Fibroblast of mammary gland (primary cell): ENCODE results near the gene SLC35E1.

Source experiments
- DNase-seq: peaks from one replicate; pipeline ENCODE4 v3.0.0-alpha.2; 2010; ENCODE audit warnings: low read depth
- H3K4me3 ChIP-seq: 2 replicates; pipeline ENCODE4 v1.5.1; 2011; ENCODE audit warnings: low read depth, mild to moderate bottlenecking, low read length, moderate library complexity; ENCODE audit not compliant: control insufficient read depth
- TF ChIP-seq, protein P1 (sequence below): conservative IDR thresholded peaks from 2 replicates; pipeline ENCODE4 v1.5.1; 2011; ENCODE audit warnings: low read depth, low read length, inconsistent platforms; ENCODE audit not compliant: control insufficient read depth, insufficient read depth

The SLC35E1 gene

DNA sequence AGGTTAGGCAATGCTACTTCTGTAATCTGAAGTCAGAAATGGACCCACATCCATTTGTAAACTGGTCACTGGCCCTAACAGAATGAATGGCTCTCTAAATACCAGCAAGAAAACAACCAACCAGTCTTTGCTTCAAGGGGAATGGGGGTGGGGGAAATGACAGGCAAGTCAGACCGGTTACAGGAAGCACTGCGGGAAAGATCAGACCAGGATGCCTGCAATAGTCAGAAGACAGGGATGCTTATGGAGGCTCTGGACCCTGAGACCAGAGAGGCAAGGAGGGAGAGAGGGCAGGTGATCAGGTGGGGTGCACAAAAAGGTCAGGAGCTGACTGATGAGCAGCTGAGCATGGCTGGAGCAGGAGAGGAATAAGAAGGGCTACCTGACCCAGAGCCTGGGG lies 42.7 kb upstream of the SLC35E1 start:
- no peak overlapping the region for H3K4me3 ChIP-seq
- DNase-seq = no peak

DNA sequence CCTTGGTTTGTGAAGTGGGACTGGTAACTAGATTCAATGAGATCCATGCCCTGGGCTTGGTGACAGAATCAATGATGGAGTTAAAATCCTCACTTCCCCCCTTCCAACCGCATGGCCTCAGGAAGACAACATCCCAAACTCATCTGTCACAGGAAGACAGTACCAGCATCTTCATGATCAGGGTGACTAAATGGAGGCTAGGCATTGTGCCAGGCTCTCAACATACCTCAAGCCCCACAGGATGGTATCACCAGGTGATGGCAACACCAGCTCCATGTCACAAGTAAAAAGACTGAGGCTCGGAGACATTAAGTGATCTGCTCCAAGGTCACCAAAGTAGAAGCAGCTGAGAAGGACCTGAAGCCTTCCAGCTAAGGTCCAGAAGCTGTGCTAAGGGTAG lies 41.6 kb upstream of the SLC35E1 start:
- no peak for DNase-seq
- no peak overlapping the region for H3K4me3 ChIP-seq
- TF ChIP-seq, protein P1, sequence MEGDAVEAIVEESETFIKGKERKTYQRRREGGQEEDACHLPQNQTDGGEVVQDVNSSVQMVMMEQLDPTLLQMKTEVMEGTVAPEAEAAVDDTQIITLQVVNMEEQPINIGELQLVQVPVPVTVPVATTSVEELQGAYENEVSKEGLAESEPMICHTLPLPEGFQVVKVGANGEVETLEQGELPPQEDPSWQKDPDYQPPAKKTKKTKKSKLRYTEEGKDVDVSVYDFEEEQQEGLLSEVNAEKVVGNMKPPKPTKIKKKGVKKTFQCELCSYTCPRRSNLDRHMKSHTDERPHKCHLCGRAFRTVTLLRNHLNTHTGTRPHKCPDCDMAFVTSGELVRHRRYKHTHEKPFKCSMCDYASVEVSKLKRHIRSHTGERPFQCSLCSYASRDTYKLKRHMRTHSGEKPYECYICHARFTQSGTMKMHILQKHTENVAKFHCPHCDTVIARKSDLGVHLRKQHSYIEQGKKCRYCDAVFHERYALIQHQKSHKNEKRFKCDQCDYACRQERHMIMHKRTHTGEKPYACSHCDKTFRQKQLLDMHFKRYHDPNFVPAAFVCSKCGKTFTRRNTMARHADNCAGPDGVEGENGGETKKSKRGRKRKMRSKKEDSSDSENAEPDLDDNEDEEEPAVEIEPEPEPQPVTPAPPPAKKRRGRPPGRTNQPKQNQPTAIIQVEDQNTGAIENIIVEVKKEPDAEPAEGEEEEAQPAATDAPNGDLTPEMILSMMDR = no peak

More for the DNA sequence above, 42.7 kb upstream of the SLC35E1 start:
- TF ChIP-seq, protein P1 = no peak

DNA sequence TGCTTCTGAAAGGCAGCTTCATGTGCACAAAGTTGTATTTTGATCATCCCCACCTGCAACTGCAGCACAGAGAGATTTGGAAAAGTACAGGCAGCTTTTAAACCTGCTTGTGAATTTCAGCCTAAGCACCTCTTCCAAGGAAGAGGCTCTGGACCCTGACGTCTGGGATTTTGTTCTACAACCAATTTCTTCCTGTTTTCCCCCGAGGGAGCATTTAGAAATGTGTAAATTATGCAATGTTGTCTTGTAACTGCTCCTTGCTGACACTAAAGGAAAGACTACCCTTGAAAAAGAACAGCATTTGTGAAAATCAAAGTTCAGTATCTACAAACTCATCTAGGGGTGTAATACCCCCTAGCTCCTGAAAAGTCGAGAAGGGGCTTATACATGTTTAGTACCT lies 40.4 kb upstream of the SLC35E1 start:
- TF ChIP-seq, protein P1 = no peak
- DNase-seq = peak; percentile 49
- no peak overlapping the region for H3K4me3 ChIP-seq

DNA sequence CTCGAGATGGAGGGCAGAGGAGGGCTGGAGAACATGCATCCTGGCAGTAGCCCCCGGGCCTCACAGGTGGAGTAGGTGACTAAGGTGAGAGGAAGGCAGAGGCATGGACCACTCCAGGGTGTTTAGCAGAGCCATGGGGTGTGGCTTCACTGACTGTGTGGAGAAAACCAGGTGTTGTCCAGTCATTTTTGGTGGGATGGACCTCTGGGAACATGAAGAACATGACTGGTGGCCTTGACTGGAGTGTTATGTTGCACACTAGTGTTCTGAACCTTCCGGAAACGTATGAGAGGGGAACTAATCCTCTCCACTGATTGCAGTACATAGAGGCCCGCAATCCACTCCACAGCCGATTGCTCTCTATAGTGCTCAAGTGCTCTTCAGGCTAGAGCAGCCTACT lies 38.9 kb upstream of the SLC35E1 start:
- no peak for DNase-seq
- TF ChIP-seq, protein P1 = no peak
- H3K4me3 ChIP-seq = no peak overlapping the region

DNA sequence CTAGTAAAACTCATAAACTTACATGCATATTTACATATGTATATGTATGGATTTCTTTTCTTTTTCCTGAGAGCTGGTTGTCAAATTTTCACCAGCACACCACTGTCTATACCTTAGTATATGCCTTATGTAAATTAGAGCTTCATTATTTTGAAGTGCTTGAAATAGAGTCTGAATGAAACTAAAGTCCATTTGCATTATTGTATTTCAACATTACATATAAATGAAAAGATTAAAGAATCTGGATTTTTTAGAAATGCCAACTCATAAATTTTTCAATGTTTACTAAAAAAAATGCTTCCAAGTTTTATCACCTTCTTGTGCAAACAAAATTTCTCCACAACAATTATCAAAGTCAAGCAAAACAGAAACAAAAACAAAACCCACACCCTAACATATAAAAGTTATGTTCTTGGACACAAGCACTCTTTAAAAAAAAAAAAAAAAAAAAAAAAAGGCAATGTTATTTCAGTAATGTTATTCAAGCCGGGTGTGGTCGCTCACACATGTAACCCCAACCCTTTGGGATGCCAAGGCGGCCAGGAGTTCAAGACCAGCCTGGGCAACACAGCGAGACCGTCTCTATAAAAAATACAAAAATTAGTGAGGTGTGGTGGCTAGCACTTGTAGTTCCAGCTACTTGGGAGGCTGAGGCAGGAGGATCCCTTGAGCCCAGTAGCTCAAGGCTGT lies 37.4 kb upstream of the SLC35E1 start:
- TF ChIP-seq, protein P1 = no peak
- no peak for DNase-seq
- H3K4me3 ChIP-seq = no peak overlapping the region

DNA sequence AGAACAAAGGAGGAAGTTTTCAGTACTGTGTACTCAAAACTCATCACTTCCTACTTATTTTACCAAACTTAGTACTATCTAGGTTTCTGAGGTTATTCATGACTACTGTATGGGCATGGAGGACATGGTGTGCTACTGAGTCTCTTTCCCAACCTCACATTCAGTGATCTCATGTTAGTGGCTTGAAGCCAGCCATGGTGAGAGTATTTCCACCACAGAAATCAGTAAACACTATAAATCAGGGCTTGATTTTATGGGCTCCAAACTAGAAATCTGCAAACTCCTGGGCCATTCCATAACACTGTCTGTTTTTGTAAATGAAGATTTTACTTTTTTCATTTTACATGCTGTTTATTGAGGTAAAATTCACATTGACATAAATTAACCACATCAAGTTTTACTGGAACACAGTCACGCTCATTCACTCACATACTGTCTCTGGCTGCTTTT lies 36.1 kb upstream of the SLC35E1 start:
- DNase-seq = peak; percentile 96
- no peak overlapping the region for H3K4me3 ChIP-seq
- TF ChIP-seq, protein P1 = no peak
